Middle frontal gyrus (tissue), 1 donor: ENCODE data around the gene GJC2.
"Not testable (repeated sequence)": the region's sequence is repeated elsewhere in the genome, so short reads cannot be mapped to it uniquely, and the experiment has no call there.

ENCODE experiments used
- DNase-seq: peaks from one replicate; pipeline ENCODE4 v3.0.0-alpha.2; 2015; ENCODE audit warnings: low spot score; ENCODE audit errors: extremely low spot score

Gene GJC2

DNA sequence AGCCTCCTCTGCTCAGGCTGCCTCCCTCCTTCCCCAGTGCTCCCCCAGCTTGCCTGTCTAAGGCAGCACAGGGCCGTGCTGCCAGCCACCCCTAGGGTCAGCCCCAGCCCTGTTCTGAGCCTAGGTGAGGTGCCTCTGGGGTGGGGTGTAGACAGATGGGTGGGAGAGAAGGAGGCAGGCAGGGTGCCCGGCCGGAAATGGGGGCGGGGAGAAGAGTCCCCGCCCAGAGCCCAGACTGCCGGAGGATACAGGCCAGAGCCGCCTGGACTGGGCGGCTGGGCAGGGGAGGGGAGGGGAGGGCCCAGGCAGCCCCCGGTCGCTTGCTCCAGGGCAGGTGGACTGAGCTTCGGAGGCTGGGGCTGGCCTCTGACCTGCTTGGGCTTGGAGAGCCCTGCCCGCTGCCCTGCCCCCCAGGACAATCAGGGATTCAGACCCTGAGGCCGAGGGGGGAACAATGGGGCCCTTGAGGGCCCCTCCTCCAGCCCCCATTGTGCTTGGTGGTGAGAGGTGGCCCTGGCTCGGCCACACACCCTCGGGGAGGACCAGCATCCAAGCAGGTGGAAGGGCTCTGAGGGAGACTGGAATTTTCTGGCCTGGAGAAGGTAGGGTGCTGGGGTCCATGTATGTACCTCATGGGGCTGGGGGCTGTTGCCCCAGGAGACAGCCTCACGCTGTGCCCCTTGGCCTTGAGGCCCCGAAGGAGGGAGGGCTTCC lies at the start of gene GJC2:
Gene GJC2 (plus strand): TSS at position 525 of the 714 bp plus-strand sequence. CDS start 7,829 bp downstream, outside the sequence.
- no peak for DNase-seq

- no peak for DNase-seq
Measured at GRCh38 chr1:228100822-228101613, 48.7 kb upstream of the GJC2 start.

GRCh38 chr1:228101614-228101993 lies 48.1 kb upstream of the GJC2 start:
- DNase-seq: no peak

DNA sequence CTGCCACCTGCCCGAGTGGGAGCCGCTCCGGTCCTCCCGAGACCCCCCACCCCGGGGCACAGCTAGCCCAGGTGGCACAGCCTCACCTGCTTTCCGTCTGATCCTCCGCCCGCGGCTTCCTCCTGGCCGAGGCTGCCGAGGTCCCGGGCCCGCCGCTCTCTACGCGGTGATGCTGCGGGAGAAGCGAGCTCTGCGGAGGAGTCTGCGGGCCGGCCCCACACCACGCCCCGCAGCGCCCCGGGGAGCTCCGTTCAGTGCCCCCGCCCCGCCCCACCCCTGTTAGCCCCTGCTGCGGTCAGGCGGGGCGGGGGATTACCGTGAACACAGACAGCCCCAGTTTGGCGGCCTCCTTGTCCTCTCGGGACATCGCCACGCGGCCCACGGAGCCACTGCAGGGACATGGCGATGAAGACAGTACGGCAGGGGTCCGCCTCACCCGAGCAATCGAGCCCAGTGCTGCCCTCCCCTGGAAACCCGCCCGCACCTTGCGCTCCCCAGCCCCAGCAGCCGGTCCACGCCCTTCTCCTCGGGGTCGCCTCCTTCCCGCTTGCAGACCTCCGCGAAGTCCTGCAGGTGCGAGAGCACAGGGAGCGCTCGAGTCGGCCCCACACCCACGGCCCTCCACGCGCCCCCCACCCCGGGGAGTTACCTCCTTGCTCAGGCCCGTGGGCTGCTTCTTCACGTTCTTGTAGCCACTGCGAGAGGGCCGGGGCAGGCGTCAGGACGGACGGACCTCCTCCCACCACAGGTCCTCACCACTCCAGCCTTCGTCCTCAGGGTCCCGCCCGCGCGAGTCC lies 47.5 kb upstream of the GJC2 start:
- DNase-seq: no peak

- peak; percentile 76 for DNase-seq
Measured at GRCh38 chr1:228102791-228103620, 46.7 kb upstream of the GJC2 start, which contains the start of gene C1orf35. Gene C1orf35 (minus strand): TSS chr1:228103325. CDS start chr1:228103227, 98 bp downstream.

- DNase-seq: no peak
Measured at GRCh38 chr1:228104526-228105269, 45.0 kb upstream of the GJC2 start.

DNA sequence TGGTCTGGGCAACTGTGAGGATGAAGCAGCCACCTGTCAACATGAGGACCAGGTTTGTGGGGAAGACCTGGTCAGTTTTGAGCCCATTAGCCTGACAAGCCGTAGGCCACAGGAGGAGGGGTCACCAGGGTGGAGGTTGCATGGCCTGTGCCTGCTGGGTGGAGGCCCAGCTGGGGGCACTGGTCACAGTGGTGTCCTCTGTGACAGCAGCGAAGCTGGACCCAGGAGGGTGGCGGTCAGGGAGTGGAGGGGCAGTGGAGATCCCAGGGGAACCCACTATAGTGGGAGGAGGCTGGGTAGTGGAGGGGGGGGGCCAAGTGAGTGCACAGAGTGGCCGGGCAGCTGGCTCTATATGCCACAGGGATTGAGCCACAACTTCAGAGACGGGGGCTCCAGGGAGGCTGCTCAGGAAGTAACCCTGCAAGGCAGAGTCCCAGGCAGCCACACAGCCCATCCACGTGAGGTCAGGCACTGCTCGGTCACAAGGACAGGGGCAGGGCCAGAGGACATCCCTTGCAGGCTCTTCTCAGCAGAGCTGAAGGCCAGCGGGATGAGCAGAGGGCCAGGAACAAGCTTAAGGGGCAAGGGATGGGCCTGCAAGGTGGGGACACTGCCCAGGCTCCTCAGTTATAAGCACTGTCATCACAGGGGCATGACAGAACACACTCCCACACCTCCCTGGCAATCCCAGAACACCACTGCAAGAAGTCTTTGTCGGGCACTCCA lies 44.3 kb upstream of the GJC2 start:
- no peak for DNase-seq

DNA sequence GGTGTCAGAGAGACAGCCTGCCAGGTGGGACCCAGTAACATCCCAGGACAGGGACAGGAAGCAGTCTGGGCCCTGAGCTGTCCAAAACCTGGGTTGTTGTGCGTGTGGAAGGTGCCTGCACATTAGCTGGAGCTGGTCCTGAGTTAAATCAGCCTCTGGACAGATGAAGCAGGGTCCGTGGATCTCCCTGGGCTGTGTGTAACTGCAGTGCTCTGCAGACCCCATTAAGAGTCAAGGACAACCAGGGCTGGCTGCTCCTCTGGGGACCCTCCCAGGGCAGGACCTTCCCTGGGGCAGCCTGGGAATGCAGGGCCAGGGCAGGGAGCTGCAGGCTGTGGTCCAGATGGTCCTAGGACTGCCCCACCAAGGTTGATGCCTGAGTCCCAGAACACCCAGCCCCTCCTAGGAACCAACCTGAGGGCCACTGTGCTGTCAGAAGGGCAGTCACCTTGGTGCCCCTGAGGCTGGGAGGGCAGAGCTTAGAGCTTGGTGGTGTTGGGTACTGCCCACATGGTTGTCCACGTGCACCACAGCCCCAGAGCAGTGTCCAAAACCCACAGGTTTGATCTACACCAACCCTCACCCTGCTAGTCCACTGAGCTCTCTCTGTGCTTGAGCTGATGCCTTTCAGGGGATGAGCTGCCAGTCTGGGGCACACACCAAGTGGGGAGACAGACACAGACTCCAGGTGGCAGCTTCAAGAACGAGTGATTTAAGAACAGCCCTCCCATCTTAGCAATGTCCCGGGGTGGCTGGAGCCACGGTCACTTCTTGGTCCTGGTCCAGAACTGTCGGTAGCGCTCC lies 43.5 kb upstream of the GJC2 start:
- no peak for DNase-seq

GRCh38 chr1:228106800-228107054 lies 43.0 kb upstream of the GJC2 start:
- no peak for DNase-seq

DNA sequence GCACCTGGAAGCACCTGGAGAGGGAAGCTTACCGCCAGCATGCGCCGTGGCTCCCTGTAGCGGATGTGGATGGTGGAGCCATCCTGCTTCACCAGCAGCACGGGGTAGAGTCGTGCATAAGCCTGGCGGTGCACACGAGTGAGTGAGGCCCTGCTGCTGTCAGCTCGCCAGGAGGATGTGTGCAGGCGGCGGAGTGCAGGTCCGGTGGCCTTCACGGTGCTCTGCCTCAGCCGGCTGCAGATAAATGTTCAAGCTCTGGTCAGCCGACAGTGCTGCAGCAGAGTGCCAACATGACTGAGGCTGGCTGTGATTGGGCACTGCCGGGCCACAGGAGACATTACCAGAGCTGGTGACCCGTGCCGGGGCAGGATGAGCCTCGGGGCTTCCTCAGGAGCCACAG lies 42.1 kb upstream of the GJC2 start:
- DNase-seq: no peak

DNA sequence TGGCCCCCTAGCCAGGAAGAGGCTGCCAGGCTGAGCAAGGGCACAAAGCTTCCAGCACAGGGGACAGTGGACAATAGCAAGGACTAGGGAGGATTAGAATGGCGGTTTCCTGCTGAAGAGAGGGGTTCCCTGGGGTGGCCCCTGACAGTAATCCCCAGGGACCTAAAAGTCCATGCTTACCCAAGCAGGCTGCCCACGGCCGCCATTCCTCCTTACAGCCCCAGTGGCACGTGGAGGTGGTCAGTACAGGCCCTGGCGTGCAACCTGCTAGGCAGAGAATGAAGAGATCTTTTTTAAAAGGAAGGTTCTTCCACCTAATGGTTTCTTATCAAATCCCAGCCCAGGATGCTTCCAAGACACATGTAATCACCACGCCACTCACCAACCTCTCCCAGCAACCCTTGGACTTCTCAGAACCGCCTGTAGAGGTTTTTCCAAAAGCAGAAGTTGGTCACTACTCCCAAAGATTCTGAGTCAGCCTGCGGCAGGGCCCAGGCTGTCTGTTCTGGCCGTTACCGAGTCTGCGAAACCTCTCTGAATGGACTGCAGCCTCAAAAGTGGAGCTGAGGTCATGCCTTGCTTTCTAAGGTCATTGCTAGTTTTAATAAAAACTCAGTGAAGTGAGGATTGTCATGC lies 41.6 kb upstream of the GJC2 start:
- DNase-seq: no peak

DNA sequence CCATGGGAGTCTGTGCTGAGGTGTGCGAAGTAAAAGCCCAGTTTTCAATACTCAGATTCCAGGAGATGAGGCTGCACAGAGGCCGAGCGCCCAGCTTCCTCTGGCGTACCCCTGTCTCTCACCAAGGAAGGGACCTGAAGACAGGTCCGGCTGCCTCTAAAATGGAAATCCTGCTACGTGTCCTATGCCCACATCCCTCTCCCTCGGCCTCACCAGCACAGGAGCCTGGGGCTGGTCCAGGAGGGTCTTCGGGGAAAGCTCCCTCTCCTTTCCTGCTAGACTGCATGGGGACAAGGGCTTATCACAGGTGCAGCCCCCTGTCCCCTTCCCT lies 41.0 kb upstream of the GJC2 start:
- no peak for DNase-seq

DNA sequence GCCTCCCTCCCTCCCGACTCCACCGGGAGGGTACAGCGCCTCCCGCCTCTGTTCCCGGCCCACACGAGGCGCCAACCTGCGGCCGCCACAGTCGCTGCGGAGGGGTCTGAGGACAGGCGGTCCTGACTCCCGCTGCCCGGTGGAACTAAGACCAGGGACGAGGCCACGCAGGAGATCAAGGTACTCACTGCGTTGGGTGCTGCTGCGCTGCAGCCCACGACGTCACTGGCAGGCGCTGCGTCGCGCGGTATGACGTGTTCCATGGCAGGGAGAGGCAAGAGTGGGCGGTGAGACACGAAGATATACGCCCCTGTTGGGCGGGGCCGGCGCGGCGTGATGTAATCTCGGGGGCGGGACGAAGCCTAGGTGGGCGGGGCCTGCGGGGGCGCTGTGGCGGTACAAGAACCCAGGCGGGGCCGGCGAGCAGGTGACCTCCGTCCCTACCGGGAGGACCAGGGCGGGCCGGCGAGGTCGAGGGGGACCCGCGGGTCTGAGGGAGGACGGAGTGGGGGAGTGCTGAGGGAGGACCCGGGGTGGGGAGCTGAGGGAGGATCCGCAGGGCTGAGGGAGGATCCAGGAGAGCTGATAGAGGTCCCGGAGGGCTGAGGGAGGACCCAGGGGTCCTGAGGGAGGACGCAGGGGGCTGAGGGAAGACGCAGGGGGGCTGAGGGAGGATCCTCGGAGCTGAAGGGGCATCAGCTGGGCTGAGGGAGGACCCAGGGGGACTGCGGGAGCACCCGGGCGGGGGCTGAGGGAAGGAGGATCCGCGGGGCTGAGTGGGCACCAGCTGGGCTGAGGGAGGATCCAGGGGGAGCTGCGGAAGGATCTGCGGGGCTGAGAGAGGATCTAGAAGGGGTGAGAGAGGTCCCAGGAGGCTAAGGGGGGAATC lies 40.4 kb upstream of the GJC2 start, which contains the start of gene MRPL55:
Gene MRPL55 (minus strand): TSS at position 227 of the 889 bp plus-strand sequence. CDS start 1,039 bp downstream, outside the sequence.
- DNase-seq: peak; percentile 98

- DNase-seq: no peak
Measured at GRCh38 chr1:228109962-228110488, 39.7 kb upstream of the GJC2 start.

- DNase-seq: no peak
Measured at GRCh38 chr1:228110556-228110955, 39.2 kb upstream of the GJC2 start.

- not testable (repeated sequence) for DNase-seq
Measured at GRCh38 chr1:228111315-228111714, 38.4 kb upstream of the GJC2 start.

DNA sequence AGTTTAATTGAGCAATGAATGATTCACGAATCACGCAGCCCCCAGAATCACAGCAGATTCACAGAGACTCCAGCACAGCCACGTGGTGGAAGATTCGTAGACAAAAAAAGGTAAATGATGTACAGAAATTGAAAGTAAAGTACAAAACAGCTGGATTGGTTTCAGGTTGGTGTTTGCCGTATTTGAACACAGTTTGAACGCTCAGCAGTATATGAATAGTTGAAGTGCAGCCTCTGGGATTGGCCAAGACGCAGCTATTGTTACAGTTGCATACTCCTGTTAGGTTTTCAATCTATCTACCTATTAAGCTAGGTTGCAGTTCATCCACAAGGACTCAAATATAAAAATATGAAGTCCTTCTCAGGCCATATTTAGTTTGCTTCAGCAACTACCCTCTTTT lies 37.6 kb upstream of the GJC2 start:
- no peak for DNase-seq
